CD8-positive, alpha-beta memory T cell (primary cell): ENCODE data around the gene NEK11. TPM values are rescaled to one million over a fixed set of nuclear protein-coding genes. Genes with fewer than 3 reads are reported as not detected.

Source experiments
- CTCF ChIA-PET: fragments of 350-600 bp; sonication (Branson Sonifier 250); formaldehyde crosslinking; loops from one replicate; lab custom pipeline; 2021; ENCODE audit warnings: antibody characterized with exemption; lab: Charles Lee
- POLR2A ChIA-PET: fragments of 350-600 bp; sonication (Branson Sonifier 250); formaldehyde crosslinking; loops from one replicate; lab custom pipeline; 2021; ENCODE audit warnings: antibody characterized with exemption; lab: Charles Lee
- DNase-seq, 5 donors: peaks; one replicate each; pipeline versions ENCODE4 v3.0.0 to v3.0.0-alpha.2; 2020 to 2022; ENCODE audit warnings: mixed read lengths in 1 of 5
- H3K27ac ChIP-seq: one replicate; pipeline ENCODE4 v1.7.0; 2013; ENCODE audit warnings: low read depth, mild to moderate bottlenecking, low read length, moderate library complexity
- H3K27me3 ChIP-seq: 2 replicates; pipeline ENCODE4 v1.7.0; 2013; ENCODE audit warnings: low read length, mild to moderate bottlenecking; ENCODE audit not compliant: insufficient read depth, poor library complexity, severe bottlenecking
- H3K36me3 ChIP-seq: 2 replicates; pipeline ENCODE4 v1.7.0; 2013; ENCODE audit warnings: mild to moderate bottlenecking, low read length, moderate library complexity; ENCODE audit not compliant: insufficient read depth
- H3K4me1 ChIP-seq: 2 replicates; pipeline ENCODE4 v1.7.0; 2013; ENCODE audit warnings: mild to moderate bottlenecking, low read length, moderate library complexity; ENCODE audit not compliant: insufficient read depth
- H3K4me3 ChIP-seq: 2 replicates; pipeline ENCODE4 v1.7.0; 2013; ENCODE audit warnings: mild to moderate bottlenecking, low read length
- H3K9me3 ChIP-seq: 2 replicates; pipeline ENCODE4 v1.7.0; 2013; ENCODE audit warnings: mild to moderate bottlenecking, low read length
- H3K27ac Mint-ChIP-seq, 8 donors: one replicate each; pipeline ENCODE4 v1.8.0; 2020 to 2021; ENCODE audit warnings: mixed read lengths in 8 of 8, mild to moderate bottlenecking in 6 of 8, inconsistent platforms in 3 of 8, moderate library complexity in 3 of 8
- H3K27me3 Mint-ChIP-seq, 2 donors: one replicate each; pipeline ENCODE4 v1.8.0; 2020 to 2021; ENCODE audit warnings: mixed read lengths in 2 of 2, mild to moderate bottlenecking in 1 of 2, moderate library complexity in 1 of 2
- H3K36me3 Mint-ChIP-seq, 3 donors: one replicate each; pipeline ENCODE4 v1.8.0; 2020 to 2021; ENCODE audit warnings: mixed read lengths in 3 of 3, inconsistent platforms in 1 of 3, mild to moderate bottlenecking in 1 of 3
- H3K4me1 Mint-ChIP-seq, 3 donors: one replicate each; pipeline ENCODE4 v1.8.0; 2020 to 2021; ENCODE audit warnings: mixed read lengths in 3 of 3, inconsistent platforms in 1 of 3, mild to moderate bottlenecking in 1 of 3
- H3K4me3 Mint-ChIP-seq, 7 donors: one replicate each; pipeline ENCODE4 v1.8.0; 2020 to 2021; ENCODE audit warnings: mixed read lengths in 7 of 7, mild to moderate bottlenecking in 6 of 7, moderate library complexity in 4 of 7, inconsistent platforms in 2 of 7
- H3K9me3 Mint-ChIP-seq, 5 donors: one replicate each; pipeline ENCODE4 v1.8.0; 2020 to 2022; ENCODE audit warnings: mixed read lengths in 5 of 5, mild to moderate bottlenecking in 3 of 5, moderate library complexity in 2 of 5, inconsistent platforms in 1 of 5
- polyA plus RNA-seq: library from polyadenylated mRNA; unstranded; fragments of 300-500 nt; fragmentation: Illumina TruSeq; gene quantifications from one replicate; pipeline ENCODE4 v1.2.3, GENCODE V29; 2021
- total RNA-seq, 2 experiments: library from RNA; stranded (reverse); gene quantifications; one replicate each; pipeline ENCODE4 v1.2.3, GENCODE V29; 2021

The NEK11 gene
- total and polyA plus RNA-seq, 3 experiments from 2014 or later, result 1.4 to 2.8 (median 2.4) TPM

GRCh38 chr3:131193641-131194238 lies 167.1 kb downstream of the NEK11 start:
- H3K27ac ChIP-seq, result no peak overlapping the region
- no peak for DNase-seq
- H3K36me3 ChIP-seq, result no peaks in the 10 kb centered on the region
- H3K27ac Mint-ChIP-seq, result no peak overlapping the region
- no peaks in the 10 kb centered on the region for H3K9me3 ChIP-seq
- no peak overlapping the region for H3K4me3 ChIP-seq
- H3K27me3 ChIP-seq, result no peaks in the 10 kb centered on the region
- H3K4me1 Mint-ChIP-seq, result no peaks in the 10 kb centered on the region
- ChIA-PET POLR2A (no interaction called here), CTCF (no interaction called here)
- H3K9me3 Mint-ChIP-seq, result peaks cover 0 to 5% (median 0%) of the 10 kb centered on the region in 5 donors
- peaks cover 0 to 14% (median 4%) of the 10 kb centered on the region in 3 donors for H3K36me3 Mint-ChIP-seq
- H3K4me3 Mint-ChIP-seq, result no peak overlapping the region
- H3K4me1 ChIP-seq, result no peaks in the 10 kb centered on the region
- H3K27me3 Mint-ChIP-seq, result no peaks in the 10 kb centered on the region

GRCh38 chr3:131194816-131195215 lies 168.1 kb downstream of the NEK11 start:
- Histone ChIP-seq H3K4me3 (no peak overlapping the region), H3K27ac (no peak overlapping the region), H3K9me3 (no peaks in the 10 kb centered on the region), H3K27me3 (no peaks in the 10 kb centered on the region), H3K36me3 (no peaks in the 10 kb centered on the region), H3K4me1 (no peaks in the 10 kb centered on the region)
- no peak overlapping the region for H3K4me3 Mint-ChIP-seq
- no peak overlapping the region for H3K27ac Mint-ChIP-seq
- ChIA-PET CTCF (no interaction called here), POLR2A (no interaction called here)
- H3K27me3 Mint-ChIP-seq, result no peaks in the 10 kb centered on the region
- peaks cover 0 to 14% (median 3%) of the 10 kb centered on the region in 3 donors for H3K36me3 Mint-ChIP-seq
- DNase-seq, result no peak
- H3K9me3 Mint-ChIP-seq, result peaks cover 0 to 9% (median 3%) of the 10 kb centered on the region in 5 donors
- no peaks in the 10 kb centered on the region for H3K4me1 Mint-ChIP-seq

- peaks cover 0 to 21% (median 1%) of the 10 kb centered on the region in 3 donors for H3K36me3 Mint-ChIP-seq
- no peaks in the 10 kb centered on the region for H3K36me3 ChIP-seq
- no peaks in the 10 kb centered on the region for H3K9me3 ChIP-seq
- H3K9me3 Mint-ChIP-seq, result peaks cover 14 to 23% (median 18%) of the 10 kb centered on the region in 5 donors
- H3K4me1 ChIP-seq, result no peaks in the 10 kb centered on the region
- H3K27me3 ChIP-seq, result no peaks in the 10 kb centered on the region
- no peak overlapping the region for H3K4me3 ChIP-seq
- H3K27ac ChIP-seq, result no peak overlapping the region
- H3K4me1 Mint-ChIP-seq, result no peaks in the 10 kb centered on the region
- no peak overlapping the region for H3K27ac Mint-ChIP-seq
- POLR2A ChIA-PET, result no interaction called here
- H3K4me3 Mint-ChIP-seq, result no peak overlapping the region
- CTCF ChIA-PET, result no interaction called here
- H3K27me3 Mint-ChIP-seq, result peaks cover 0 to 4% of the 10 kb centered on the region in 2 donors
- DNase-seq, result no peak
Observed at GRCh38 chr3:131200636-131201199, 174.0 kb downstream of the NEK11 start.

- H3K36me3 Mint-ChIP-seq, result peaks cover 0 to 16% (median 3%) of the 10 kb centered on the region in 3 donors
- H3K4me3 Mint-ChIP-seq, result no peak overlapping the region
- DNase-seq, result no peak
- CTCF ChIA-PET, result no interaction called here
- H3K4me1 Mint-ChIP-seq, result no peaks in the 10 kb centered on the region
- no peak overlapping the region for H3K27ac Mint-ChIP-seq
- Histone ChIP-seq H3K9me3 (no peaks in the 10 kb centered on the region), H3K4me3 (no peak overlapping the region), H3K36me3 (no peaks in the 10 kb centered on the region), H3K27ac (no peak overlapping the region), H3K4me1 (no peaks in the 10 kb centered on the region), H3K27me3 (no peaks in the 10 kb centered on the region)
- POLR2A ChIA-PET, result no interaction called here
- peaks cover 6 to 11% of the 10 kb centered on the region in 2 donors for H3K27me3 Mint-ChIP-seq
- H3K9me3 Mint-ChIP-seq, result peaks cover 0 to 5% (median 0%) of the 10 kb centered on the region in 5 donors
Observed at GRCh38 chr3:131216330-131216729, 189.7 kb downstream of the NEK11 start.

GRCh38 chr3:131216801-131217200 lies 190.1 kb downstream of the NEK11 start:
- H3K4me1 Mint-ChIP-seq, result no peaks in the 10 kb centered on the region
- Histone ChIP-seq H3K9me3 (no peaks in the 10 kb centered on the region), H3K27me3 (no peaks in the 10 kb centered on the region), H3K4me1 (no peaks in the 10 kb centered on the region), H3K4me3 (no peak overlapping the region), H3K36me3 (no peaks in the 10 kb centered on the region), H3K27ac (no peak overlapping the region)
- no peak for DNase-seq
- no peak overlapping the region for H3K27ac Mint-ChIP-seq
- ChIA-PET CTCF (no interaction called here), POLR2A (no interaction called here)
- H3K36me3 Mint-ChIP-seq, result peaks cover 0 to 16% (median under 1%) of the 10 kb centered on the region in 3 donors
- H3K4me3 Mint-ChIP-seq, result no peak overlapping the region
- peaks cover 6 to 11% of the 10 kb centered on the region in 2 donors for H3K27me3 Mint-ChIP-seq
- peaks cover 0 to 5% (median 0%) of the 10 kb centered on the region in 5 donors for H3K9me3 Mint-ChIP-seq

- peaks cover 6 to 11% of the 10 kb centered on the region in 2 donors for H3K27me3 Mint-ChIP-seq
- no peaks in the 10 kb centered on the region for H3K27me3 ChIP-seq
- H3K36me3 Mint-ChIP-seq, result peaks cover 0 to 16% (median 0%) of the 10 kb centered on the region in 3 donors
- ChIA-PET CTCF (no interaction called here), POLR2A (no interaction called here)
- H3K9me3 Mint-ChIP-seq, result peaks cover 0 to 5% (median 0%) of the 10 kb centered on the region in 5 donors
- no peaks in the 10 kb centered on the region for H3K9me3 ChIP-seq
- H3K4me3 Mint-ChIP-seq, result no peak overlapping the region
- no peak overlapping the region for H3K27ac Mint-ChIP-seq
- H3K4me1 ChIP-seq, result no peaks in the 10 kb centered on the region
- DNase-seq, result no peak
- H3K4me3 ChIP-seq, result no peak overlapping the region
- no peak overlapping the region for H3K27ac ChIP-seq
- no peaks in the 10 kb centered on the region for H3K36me3 ChIP-seq
- no peaks in the 10 kb centered on the region for H3K4me1 Mint-ChIP-seq
Observed at GRCh38 chr3:131217296-131217741, 190.6 kb downstream of the NEK11 start.

- peaks cover 2 to 3% (median 2%) of the 10 kb centered on the region in 3 donors for H3K4me1 Mint-ChIP-seq
- H3K27me3 Mint-ChIP-seq, result peaks cover 6 to 11% of the 10 kb centered on the region in 2 donors
- Histone ChIP-seq H3K9me3 (no peaks in the 10 kb centered on the region), H3K36me3 (no peaks in the 10 kb centered on the region), H3K4me3 (no peak overlapping the region), H3K4me1 (no peaks in the 10 kb centered on the region), H3K27ac (no peak overlapping the region), H3K27me3 (no peaks in the 10 kb centered on the region)
- CTCF ChIA-PET, result no interaction called here
- POLR2A ChIA-PET, result no interaction called here
- H3K36me3 Mint-ChIP-seq, result peaks cover 0 to 14% (median 0%) of the 10 kb centered on the region in 3 donors
- H3K4me3 Mint-ChIP-seq, result no peak overlapping the region
- no peak overlapping the region for H3K27ac Mint-ChIP-seq
- no peak for DNase-seq
- peaks cover 0 to 5% (median 0%) of the 10 kb centered on the region in 5 donors for H3K9me3 Mint-ChIP-seq
Observed at GRCh38 chr3:131218196-131218595, 191.5 kb downstream of the NEK11 start.

- peaks cover 0 to 7% (median 0%) of the 10 kb centered on the region in 3 donors for H3K36me3 Mint-ChIP-seq
- peaks cover 6 to 8% (median 8%) of the 10 kb centered on the region in 3 donors for H3K4me1 Mint-ChIP-seq
- POLR2A ChIA-PET, result no interaction called here
- H3K9me3 Mint-ChIP-seq, result peaks cover 0 to 5% (median 0%) of the 10 kb centered on the region in 5 donors
- Histone ChIP-seq H3K9me3 (no peaks in the 10 kb centered on the region), H3K36me3 (no peaks in the 10 kb centered on the region), H3K27me3 (no peaks in the 10 kb centered on the region), H3K27ac (no peak overlapping the region), H3K4me1 (no peaks in the 10 kb centered on the region), H3K4me3 (no peak overlapping the region)
- no peak overlapping the region for H3K4me3 Mint-ChIP-seq
- no peak overlapping the region for H3K27ac Mint-ChIP-seq
- peaks cover 3 to 11% of the 10 kb centered on the region in 2 donors for H3K27me3 Mint-ChIP-seq
- CTCF ChIA-PET, result interaction anchor here (1.0 kb wide), 1 partner anchor 47 kb away, joined by 4 read pairs; no protein-coding TSS in a partner anchor
- no peak for DNase-seq
Observed at GRCh38 chr3:131221731-131222130, 195.1 kb downstream of the NEK11 start.
